ENCODE measurements around the gene ZNF710.

Gene ZNF710

GRCh38 chr15:90051874-90052273 is 50.8 kb downstream of the ZNF710 start:
- no peak for TF ChIP-seq CTCF (conservative IDR thresholded peaks at IDR 0.05; ENCODE audit: low read length)
- no peak for DNase-seq (ENCODE audit: low read depth)

GRCh38 chr15:90053685-90054466 is 52.8 kb downstream of the ZNF710 start:
- DNase-seq (ENCODE audit: low read depth): no peak
- no peak for TF ChIP-seq CTCF (conservative IDR thresholded peaks at IDR 0.05; ENCODE audit: low read length)
- no peak overlapping the region for H3K4me3 ChIP-seq (ENCODE audit: low read length)

More at GRCh38 chr15:90051874-90052273, 50.8 kb downstream of the ZNF710 start:
- no peak overlapping the region for H3K4me3 ChIP-seq (ENCODE audit: low read length)

GRCh38 chr15:90054618-90055097 is 53.5 kb downstream of the ZNF710 start:
- no peak overlapping the region for H3K4me3 ChIP-seq (ENCODE audit: low read length)
- no peak for TF ChIP-seq CTCF (conservative IDR thresholded peaks at IDR 0.05; ENCODE audit: low read length)
- DNase-seq (ENCODE audit: low read depth): no peak

GRCh38 chr15:90055182-90055581 is 54.1 kb downstream of the ZNF710 start:
- H3K4me3 ChIP-seq (ENCODE audit: low read length): no peak overlapping the region
- DNase-seq (ENCODE audit: low read depth): no peak
- TF ChIP-seq CTCF (conservative IDR thresholded peaks at IDR 0.05; ENCODE audit: low read length): no peak

- H3K4me3 ChIP-seq (ENCODE audit: low read length): no peak overlapping the region
- DNase-seq (ENCODE audit: low read depth): no peak
- TF ChIP-seq CTCF (conservative IDR thresholded peaks at IDR 0.05; ENCODE audit: low read length): no peak
Measured at GRCh38 chr15:90056529-90056928, 55.4 kb downstream of the ZNF710 start.

- no peak overlapping the region for H3K4me3 ChIP-seq (ENCODE audit: low read length)
- TF ChIP-seq CTCF (conservative IDR thresholded peaks at IDR 0.05; ENCODE audit: low read length): no peak
- DNase-seq (ENCODE audit: low read depth): no peak
Measured at GRCh38 chr15:90058308-90058707, 57.2 kb downstream of the ZNF710 start.

GRCh38 chr15:90058775-90059174 is 57.7 kb downstream of the ZNF710 start:
- no peak overlapping the region for H3K4me3 ChIP-seq (ENCODE audit: low read length)
- no peak for TF ChIP-seq CTCF (conservative IDR thresholded peaks at IDR 0.05; ENCODE audit: low read length)
- no peak for DNase-seq (ENCODE audit: low read depth)
